HG03095 (cell line): Measurements from ENCODE around the gene LENG1.

Experiments
- ATAC-seq: cut with Tn5 transposase; IDR thresholded peaks from one replicate; pipeline ENCODE4 v1.9.1; 2021; ENCODE audit warnings: moderate library complexity; ENCODE audit not compliant: unreplicated experiment

Gene LENG1

GRCh38 chr19:54142166-54142780 lies 17.2 kb downstream of the LENG1 start:
- no peak for ATAC-seq

DNA sequence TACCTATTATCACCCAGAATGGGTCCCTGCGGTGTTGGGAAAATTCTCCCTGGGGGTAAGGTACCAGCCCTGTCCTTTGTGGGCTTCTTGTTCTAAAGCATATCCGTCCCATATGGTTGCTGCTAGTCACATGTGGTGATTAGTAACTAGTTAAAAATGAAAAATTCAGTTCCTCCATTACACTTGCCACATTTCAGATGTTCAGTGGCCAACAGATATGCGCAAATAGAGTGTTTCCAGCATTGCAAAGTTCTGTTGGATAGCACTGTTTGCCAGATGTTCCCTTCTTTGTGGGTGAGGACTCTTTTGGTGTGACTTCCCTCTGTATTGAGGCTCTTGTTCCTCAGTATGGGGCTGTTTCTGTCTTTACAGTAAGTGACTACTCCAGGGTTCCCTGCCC lies 18.2 kb downstream of the LENG1 start:
- ATAC-seq = no peak

DNA sequence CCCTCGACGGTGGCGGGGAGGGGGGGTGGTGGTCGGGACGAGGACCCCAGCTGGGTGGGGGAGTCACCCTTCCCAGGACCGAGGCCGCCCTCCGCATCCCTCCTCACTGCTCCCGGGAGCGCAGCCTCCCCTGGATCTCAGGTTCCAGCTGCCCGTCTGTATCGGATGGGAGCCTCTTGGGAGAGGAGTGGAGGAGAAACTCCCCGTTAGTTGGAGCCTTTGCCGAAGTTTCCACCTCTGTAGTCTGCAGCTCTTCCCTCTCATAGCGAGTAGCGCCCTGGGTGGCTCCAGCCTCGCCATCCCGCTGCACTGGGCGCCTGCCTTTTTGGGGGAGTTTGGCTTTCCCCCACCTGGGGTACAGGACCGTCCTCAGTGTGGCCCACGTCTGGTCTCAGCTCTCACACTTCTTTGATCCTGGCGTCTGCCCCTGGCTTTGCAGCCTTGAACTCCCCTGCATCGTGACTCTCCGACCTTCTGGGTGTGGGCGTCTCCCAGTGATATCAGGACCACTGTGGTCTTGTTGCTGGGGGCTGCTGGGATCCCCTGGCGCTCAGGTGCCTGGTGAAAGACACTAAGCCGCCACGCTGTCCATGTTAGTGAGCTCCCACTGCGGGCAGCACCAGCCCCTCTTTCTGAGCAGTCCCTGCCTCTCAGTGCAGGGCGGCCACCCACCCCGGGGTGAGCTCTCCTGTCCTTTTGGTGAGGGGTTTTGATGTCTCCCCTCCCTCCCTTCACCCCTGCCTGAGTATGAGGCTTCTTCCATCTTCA lies 20.8 kb downstream of the LENG1 start:
- no peak for ATAC-seq

DNA sequence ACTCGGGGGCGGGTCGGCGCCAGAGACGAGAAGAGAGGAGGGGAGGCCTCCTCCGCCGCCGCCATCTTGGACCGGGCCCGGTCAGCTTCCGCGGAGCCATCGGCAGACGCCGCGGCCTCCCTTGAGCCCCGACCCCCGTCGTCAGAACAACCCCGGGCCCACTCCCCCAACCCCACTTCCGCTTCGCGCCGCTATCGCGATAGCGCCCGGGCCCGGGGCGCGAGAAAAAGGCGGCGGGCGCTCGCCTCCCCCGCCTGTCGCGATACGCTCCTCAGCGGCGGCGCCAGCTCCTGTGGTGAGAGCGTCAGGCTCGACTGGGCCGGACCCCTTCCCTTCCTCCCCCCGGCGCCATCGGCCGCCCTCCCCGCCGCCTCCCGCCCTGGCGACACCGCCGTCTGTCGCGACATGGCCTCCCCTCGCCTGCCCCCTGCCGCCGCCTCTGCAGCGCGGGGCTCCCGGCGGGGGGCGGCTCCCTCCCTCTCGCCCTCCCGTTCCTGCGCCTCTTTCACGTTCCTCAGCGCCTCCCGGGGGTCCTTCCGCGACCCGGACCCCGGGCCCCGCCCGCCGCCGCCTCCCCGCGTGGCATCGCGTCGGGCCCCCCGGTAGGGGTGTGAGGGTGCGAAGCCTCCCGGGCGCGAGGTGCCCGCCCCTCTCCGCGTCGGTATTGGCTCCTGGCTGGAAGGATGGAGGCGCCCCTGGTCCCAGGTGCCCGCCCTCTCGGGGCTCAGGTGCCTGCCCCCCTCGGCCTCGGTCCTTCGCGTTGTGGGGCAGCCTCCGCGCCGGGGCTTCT lies 21.6 kb downstream of the LENG1 start, which contains the start of gene CNOT3:
Gene CNOT3 (plus strand): TSS at position 64 of the 790 bp plus-strand sequence. CDS start 5,217 bp downstream, outside the sequence.
- no peak for ATAC-seq

GRCh38 chr19:54136864-54137698 lies 22.4 kb downstream of the LENG1 start:
- peak; percentile 72 for ATAC-seq

DNA sequence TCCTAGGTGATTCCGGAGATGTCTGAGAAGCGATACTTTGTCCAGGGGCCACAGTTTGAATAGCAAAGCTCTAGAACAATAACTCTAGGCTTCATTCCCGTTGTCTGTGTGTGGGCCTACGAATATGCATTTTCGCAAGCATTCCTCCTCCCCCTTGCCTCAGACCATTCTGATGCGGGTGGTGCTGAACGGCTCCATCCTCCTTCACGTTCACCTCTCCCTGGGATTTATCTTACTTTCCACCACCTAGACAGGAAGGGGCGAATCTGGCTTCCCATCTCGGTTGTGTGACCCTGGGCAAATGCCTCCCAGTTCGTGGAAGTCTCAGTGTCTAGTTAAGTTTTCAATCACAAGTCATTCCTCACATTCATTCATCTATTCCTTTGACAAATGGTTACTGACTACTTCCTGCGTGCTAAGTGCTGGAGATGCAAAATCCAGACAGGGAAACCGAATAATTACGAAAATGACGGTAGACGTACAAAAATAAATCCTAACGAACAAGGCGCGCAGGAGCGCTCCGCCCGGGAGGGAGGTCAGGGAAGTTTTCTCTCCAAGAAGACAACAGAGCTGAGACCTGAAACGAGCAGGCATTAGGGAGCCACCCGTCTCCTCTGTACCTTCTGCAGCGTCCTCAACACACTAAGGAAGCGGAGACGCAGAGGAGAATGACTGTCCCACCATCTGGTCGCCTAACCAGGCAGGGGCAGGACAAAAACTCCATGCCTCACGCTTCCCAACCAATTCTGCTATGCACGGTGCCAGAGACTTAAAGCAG lies 23.2 kb downstream of the LENG1 start:
- ATAC-seq = no peak

GRCh38 chr19:54133957-54134590 lies 25.4 kb downstream of the LENG1 start:
- no peak for ATAC-seq

DNA sequence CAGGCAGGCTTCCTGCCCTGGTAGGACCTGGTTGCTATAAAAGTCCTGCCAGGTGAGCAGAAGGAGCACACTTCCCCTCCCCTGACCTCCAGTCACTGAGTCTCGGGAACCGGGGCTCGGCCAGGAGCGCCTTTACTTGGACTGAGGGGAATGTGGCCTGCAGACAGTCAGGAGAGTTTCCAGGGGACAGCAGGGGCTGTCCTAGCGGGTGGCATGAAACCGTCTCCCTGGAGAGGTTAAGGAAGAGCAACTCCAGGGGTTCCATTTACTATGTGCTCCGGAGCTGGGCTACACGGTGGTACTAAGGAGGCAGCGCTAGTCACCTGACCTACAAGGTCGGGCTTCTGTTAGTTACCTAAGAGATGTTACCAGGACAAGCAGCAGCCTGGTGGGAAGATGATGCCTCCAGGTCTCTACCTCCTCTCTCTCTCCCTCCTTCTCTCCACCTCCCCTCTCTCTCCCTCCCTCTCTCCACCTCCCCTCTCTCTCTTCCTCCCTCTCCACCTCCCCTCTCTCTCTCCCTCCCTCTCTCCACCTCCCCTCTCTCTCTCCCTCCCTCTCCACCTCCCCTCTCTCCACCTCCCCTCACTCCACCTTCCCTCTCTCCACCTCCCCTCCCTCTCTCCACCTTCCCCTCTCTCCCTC lies 26.1 kb downstream of the LENG1 start:
- no peak for ATAC-seq

DNA sequence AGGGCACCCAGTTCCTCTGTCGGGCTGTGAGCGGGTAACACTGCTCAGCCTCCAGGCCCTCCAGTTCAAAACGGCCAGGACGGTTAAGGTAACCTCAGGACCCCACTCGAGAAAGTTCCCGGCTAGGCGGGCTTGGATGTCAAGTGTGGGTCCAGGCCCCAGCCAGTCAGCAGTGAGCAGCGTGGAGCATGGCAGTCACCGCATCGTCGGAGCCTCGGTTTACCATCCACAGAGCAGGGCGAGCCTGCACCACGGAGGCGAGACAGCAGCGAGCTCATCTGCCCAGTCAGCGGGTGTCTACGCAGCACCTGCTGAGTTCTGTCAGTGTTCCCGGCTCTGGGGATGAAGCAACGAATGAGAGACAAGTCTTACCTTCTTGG lies 29.9 kb downstream of the LENG1 start:
- ATAC-seq = no peak

GRCh38 chr19:54128796-54129616 lies 30.5 kb downstream of the LENG1 start:
- ATAC-seq = no peak

GRCh38 chr19:54128441-54128725 lies 31.1 kb downstream of the LENG1 start:
- no peak for ATAC-seq

DNA sequence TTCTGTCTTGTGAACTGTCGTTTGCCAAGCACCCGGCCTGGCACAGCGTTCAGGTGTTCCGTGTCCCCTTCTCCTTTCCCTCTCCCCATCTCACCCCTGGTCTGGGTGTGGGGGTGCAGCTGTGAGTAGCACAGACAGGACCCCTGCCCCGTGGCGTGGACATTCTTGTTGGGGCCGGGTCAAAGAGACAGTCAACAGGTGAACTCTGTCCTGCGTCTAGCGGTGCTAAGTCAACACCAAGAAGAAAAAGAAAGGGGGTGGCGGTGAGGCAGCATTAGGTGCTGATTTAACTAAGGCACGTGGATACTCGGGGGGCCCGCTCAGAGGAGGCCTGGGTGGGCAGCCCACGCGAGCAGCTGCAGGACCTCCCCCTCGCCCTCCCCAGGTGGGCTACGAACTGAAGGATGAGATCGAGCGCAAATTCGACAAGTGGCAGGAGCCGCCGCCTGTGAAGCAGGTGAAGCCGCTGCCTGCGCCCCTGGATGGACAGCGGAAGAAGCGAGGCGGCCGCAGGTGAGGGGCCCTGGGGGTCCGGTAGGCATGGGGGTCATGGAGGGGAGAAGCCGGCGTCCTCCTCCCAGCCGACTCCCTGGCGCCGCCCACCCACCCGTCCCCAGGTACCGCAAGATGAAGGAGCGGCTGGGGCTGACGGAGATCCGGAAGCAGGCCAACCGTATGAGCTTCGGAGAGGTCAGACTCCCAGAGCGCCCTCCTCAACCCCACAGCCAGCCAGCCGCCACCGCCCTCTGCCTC lies 31.7 kb downstream of the LENG1 start:
- no peak for ATAC-seq

DNA sequence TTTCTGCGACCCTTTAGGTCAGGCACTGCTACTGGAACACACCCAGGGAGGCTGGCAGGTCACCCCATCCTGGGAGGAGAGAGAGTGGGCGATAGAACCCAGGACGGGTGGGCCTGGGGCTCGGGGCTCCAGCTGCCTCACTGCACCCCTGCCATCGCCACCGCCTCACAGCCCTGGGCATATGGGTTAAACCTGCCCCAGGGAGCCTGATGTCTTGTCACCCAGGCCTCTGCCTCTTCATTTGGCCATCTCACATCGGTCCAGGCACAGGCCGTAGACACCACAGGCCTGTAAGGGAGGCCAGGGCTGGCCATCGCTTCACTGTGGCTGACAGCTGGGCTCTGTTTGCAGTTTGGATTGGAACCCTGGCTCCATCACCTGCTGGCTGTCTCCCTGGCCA lies 33.8 kb downstream of the LENG1 start:
- ATAC-seq = no peak

DNA sequence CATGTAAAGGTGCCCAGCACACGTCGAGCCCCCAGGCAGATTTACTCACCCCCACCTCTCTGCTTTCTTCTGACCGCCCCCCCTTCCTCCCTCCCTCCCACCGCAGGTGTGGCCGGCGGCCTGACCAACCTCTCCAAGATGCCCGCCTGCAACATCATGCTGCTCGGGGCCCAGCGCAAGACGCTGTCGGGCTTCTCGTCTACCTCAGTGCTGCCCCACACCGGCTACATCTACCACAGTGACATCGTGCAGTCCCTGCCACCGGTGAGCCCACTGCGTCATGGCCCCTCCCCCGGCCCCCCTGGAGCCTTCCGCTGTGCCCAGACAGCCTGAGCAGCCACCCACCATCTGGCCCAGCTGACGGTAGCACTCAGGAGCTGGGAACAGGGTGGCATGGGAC lies 35.1 kb downstream of the LENG1 start:
- no peak for ATAC-seq

DNA sequence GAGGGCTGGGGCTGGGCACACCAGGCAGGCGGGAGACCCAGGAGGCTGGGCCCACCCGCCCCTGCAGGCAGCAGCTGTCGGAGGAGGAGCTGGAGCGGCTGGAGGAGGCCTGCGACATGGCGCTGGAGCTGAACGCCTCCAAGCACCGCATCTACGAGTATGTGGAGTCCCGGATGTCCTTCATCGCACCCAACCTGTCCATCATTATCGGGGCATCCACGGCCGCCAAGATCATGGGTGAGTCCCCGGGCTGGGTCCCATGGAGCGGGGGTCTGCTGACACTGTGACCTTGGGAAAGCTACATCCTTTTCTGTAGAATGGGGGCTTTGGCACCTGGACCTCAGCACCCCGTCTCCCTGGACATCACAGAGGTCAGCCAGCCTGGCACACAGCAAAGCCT lies 35.8 kb downstream of the LENG1 start:
- ATAC-seq = no peak

GRCh38 chr19:54121259-54121658 lies 38.3 kb downstream of the LENG1 start:
- ATAC-seq = no peak

- ATAC-seq = peak; percentile 71
Observed at GRCh38 chr19:54115109-54116063, 44.1 kb downstream of the LENG1 start, which contains the start of the genes PRPF31 and TFPT. Gene PRPF31 (plus strand): TSS chr19:54115754. CDS start chr19:54118279, 2,525 bp downstream. Gene TFPT (minus strand): TSS chr19:54115657. CDS start chr19:54115269, 388 bp downstream.
